GOT3 (cell line): ENCODE results near the gene MAP2K7.

Source experiments
- DNase-seq: peaks from one replicate; lab custom pipeline; 2025; ENCODE audit warnings: mixed read lengths; lab: John Stamatoyannopoulos, UW

Gene MAP2K7

DNA sequence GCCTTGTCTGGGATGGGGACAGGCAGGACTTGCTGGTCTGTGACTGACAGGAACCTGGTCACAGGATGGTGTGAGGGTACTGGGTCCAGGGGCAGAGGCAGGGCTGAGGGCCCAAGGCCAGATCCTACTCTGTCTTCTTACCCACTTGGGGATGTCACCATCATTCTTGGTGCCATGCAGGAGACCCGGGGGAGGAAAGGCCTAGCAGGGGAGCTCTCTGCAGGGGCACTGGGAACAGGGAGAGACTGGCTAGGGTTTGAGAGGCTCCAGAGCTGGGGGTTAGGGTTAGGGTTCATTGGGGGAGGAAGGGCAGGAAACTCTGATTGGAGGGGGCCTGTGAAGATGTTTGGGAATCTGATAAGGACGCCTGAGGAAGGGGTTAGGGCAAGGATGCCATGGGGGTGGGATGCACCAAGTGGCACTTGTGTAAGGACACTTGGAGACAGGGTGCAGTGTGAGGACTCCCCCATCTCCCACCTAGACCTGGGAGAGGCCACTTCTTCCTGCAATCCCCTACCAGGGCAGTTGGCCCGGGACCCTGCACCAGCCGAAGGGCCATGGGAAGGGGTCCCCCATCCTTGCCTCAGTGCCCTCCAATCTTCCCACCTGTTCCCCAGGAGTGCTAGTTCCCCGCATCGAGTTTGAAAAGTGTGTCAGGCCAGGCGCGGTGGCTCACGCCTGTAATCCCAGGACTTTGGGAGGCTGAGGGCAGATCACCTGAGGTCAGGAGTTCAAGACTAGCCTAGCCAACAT, 36.4 kb upstream of the MAP2K7 start:
- no peak for DNase-seq

DNA sequence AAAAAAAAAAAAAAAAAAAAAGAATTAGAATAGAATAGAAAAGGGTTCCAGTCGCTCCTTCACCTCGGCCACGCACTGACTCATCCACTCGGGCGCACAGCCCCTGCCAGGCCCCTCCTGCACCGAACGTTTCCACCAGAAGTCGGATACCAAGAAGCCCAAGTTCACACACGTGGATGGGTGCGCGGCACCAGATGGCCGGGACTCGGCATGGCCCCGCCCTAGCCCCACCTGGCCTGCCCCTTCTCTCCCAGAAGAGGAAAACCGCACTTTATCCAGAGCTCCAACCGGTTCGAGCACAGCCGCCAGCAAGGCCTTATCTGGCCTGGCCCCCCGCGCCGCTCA, 35.4 kb upstream of the MAP2K7 start:
- no peak for DNase-seq

- DNase-seq = no peak
Observed at GRCh38 chr19:7868671-7869452, 34.8 kb upstream of the MAP2K7 start.

DNA sequence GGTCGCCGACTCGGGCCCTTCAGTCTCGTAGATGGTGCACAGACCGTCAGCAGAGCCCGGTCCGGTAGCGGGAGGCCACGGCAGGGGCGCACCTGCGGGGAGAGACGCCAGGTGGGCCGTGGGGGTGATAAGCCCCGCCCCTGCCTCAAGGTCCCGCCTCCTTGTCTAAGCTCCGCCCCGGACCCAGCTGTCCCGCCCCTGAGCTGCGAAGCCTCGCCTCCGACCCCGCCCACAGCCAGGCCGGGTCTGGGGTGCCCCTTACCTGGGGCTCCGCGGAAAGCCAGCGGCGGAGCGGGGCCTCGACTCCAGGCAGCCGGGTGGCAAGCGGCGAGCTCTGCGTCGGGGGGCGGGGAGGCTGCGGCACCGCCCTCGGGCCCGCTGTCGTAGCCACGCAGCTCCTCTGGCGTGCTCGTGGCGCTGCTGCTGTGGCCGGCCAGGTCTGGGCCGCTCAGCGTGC, 34.2 kb upstream of the MAP2K7 start:
- DNase-seq = no peak

DNA sequence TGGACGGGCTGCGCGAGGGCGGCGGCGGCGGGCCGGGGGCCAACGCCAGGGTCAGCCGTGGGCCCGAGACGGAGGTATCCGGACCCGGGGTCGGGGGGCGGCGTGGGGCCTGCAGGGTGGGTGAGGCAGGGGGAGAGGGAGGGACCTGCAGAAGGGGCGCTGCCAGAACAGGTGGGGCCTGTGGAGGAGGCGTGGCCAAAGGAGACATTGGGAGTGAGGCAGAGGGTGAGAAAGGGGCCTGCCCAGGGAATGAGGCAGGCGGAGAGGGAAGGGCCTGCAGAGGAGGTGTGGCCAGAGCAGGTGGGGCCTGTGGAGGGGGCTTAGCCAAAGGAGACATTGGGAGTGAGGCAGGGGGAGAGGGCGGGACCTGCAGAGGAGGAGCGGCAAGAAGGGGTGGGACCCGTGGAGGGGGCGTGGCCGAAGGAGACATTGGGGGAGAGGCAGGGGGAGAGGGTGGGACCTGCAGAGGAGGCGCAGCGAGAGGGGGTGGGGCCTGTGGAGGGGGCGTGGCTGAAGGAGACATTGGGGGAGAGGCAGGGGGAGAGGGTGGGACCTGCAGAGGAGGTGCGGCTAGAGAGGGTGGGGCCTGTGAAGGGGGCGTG, 33.7 kb upstream of the MAP2K7 start:
- no peak for DNase-seq

DNA sequence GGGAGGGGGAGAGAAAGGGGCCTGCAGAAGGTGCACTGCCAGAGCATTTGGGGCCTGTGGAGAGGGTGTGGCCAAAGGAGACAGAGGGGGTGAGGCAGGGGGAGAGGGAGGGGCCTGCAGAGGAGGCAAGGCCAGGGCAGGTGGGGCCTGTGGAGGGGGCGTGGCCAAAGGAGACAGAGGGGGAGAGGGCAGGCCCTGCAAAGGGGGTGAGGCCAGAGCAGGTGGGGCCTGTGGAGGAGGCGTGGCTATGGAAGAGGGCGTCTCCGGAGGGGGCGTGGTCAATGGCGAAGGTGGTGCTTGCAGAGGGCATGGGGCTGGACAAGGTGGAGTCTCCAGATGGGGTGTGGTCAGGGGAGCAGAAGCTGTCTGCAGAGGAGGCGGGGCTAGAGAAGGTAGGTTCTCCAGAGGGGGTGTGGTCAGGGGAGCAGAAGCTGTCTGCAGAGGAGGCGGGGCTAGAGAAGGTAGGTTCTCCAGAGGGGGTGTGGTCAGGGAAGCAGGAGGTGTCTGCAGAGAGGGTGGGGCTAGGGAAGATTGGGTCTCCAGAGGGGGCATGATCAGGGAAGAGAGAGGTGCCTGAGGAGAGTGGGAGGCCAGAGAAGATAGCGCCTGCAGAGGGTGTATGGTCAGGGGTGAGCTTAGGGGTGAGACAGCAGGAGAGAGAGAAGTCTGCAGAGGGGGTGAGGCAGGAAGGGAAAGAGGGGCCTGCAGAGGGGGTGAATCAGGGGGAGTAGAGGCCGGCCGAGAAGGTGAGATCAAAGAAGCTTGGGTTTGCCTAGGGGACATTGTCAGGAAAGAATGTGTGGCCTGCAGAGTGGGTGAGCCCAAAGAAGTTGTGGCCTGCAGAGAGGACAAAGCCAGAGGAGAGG, 32.9 kb upstream of the MAP2K7 start:
- DNase-seq = peak; percentile 21

DNA sequence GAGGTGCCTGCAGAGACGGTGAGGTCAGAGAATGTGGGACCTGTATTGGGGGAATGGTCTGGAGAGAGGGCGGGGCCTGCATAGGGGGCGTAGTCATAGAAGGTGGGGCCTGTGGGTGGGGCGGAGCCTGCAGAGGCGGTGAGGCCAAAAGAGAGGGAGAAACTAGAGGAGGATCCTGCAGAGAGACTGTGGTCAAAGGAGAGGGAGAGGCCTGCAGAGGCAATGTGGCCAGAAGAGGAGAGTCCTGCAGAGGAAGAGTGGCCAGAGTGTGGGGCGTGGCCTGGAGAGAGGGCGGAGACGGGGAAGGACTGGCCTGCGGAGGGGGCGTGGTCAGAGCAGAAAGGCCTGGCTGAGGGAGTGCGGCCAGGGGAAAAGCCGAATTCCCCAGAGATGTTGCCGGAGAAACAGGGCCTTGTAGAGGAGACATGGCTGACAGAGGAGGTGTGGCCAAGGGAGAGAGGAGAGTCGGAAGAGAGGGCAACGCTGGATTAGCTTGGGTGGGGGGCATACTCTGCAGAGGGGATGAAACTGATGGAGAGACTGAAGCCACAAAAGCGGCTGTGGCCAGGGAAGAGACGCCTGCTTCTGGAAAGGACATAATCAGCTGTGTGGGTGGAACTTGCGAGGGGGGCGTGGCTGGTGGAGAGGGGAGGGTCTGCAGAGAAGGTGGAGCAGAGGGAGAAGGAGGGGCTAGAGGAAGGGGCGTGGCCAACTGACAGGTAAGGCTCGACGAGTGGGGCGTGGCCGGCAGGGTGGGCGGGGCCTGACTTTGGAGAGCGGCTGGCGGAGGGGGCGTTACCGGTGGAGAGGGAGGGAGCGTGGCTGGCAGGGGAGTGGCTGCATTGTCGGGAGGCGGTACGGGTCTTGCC, 32.0 kb upstream of the MAP2K7 start:
- peak; percentile 56 for DNase-seq

DNA sequence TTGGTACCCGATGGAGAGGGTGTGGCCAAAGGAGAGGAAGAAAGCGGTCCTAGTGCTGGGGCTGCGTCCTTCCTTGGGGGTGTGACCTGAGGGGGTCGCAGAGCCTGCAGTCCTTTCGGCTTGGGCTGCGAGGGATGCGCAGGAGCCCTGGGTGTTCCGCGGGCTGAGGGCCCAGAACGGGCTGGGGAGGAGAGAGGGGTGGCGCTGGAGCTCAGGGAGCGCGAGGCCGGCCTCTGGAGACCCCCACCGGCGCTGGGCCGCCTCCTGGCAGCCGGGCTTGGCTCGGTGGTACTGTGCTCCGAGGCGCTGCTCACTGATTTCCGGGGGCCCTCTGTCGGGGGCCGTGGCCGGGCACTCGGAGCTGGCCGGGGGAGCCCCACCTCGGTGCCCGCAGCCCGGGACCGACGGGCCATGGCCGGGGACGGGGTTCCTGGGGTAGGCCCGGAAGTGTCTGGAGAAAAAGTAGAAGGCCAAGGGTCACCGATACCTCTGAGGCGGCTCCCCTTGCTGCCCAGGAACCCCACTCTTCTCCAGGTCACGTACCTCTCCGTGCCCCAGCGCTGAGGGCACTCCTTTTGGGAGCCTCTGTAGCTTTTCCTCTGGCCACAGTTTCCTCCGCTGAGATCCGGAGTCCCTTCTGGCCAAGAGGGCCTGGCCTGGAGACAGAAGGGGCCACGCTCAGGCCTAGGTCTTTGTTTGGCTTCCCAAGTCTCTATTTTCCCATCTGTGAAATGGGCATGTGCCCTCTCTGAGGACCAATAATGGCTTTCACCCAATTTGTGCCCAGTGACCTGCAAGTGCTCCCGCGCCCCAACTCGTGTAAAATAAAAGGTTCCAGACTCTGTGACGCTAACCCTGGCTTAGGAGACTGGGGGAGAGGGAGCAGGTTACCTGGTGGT, 31.1 kb upstream of the MAP2K7 start:
- DNase-seq = no peak

GRCh38 chr19:7873304-7874075, 30.2 kb upstream of the MAP2K7 start:
- no peak for DNase-seq

GRCh38 chr19:7874076-7874896, 29.4 kb upstream of the MAP2K7 start, which contains the start of gene PRR36:
Gene PRR36, minus strand, starts transcription at chr19:7874390. Its CDS starts 701 bp downstream, at chr19:7873689.
- no peak for DNase-seq

- no peak for DNase-seq
Observed at GRCh38 chr19:7874897-7875273, 28.8 kb upstream of the MAP2K7 start.

DNA sequence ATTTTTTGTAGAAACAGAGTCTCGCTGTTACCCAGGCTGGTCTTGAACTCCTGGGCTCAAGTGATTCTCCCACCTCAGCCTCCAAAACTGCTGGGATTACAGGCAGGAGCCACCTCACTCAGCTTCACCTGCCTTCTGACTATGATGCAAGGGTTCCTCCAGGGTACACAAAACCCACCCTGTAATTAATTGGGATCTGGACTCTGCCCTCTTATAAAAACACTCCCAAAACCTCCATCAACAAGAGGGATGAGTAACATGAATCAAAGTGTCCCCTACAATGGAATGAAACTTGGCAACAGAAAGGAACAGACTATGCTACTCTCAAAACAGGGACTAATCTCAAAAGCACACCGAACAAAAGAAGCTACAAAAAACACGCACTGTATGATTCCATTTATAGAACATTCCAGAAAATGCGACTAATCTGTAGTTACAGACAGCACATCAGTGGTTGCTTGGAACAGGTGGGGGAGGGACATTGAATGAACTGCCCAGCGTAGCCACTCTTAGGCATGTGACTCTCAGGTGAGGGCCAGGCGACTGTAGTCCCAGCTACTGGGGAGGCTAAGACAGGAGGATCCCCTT, 26.3 kb upstream of the MAP2K7 start:
- no peak for DNase-seq

DNA sequence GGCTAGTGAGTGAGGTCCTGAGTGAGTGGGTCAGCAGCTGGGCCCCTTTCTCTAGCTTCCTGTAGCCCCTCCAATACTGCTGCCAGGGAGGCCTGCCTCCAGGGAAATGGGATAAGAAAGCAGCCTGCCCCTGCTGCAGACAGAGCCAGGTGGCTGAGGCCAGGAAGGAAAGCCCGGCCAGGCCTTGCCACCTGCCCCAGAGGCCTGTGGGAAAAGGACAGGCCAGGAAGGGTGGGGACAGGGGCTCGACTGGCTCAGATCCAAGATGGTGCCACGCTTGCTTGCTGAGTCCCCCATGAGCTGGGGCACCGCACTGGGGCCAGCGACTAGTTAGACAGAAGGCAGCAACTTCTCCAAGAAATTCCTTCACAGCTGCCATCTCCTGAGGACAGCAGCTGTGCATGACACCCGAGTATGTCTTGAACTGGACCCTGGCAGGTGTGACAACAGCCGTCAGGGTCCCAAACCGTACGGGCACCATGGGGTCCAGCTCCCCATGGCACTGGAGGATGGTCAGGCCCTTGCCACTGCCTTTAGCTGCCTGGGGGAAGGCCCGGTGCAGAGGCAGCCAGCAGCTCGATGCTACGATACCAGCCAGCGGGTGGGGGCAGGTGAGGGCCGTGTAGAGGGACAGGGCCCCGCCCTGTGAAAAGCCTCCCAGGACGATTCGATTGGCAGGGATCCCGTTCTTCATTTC, 24.4 kb upstream of the MAP2K7 start:
- DNase-seq = no peak

DNA sequence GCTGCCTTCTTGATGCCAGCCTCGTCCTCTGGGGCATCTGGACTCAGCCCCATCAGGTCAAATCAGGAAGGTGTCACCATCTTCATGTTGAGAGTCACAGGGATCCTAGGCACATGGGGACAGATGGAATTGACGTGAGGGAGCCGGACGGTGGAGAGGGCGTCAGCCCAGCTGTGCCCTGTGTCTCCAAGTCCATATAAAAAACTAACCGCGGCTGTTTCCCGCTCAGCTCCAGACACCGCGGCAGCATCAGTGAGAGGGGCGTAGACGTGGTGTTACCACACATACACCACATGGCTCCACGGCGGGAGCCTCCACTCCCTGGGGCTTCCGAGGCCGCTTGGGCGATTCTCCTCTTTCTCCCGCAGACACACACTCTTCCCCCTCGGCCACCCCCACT, 23.8 kb upstream of the MAP2K7 start:
- no peak for DNase-seq

DNA sequence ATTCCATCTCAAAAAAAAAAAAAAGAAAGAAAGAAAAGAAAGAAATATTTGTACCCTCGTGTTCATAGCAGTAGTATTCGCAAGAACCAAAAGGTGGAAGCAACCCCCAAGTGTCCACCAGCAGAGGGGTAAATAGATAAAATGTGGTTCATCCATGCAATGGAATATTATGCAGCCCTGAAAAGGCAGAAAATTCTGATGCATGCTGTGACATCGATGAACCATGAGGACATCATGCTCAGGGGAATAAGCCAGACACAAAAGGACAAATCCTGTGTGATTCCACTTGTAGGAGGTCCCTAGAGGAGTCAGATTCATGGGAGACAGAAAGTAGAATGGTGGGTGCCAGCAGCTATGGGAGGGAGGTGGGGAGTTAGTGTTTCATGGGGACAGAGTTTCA, 21.8 kb upstream of the MAP2K7 start:
- no peak for DNase-seq

- no peak for DNase-seq
Observed at GRCh38 chr19:7883105-7883504, 20.6 kb upstream of the MAP2K7 start.
